ENCODE results near the gene SLC35F4.
"Not testable (repeated sequence)": the region's sequence is repeated elsewhere in the genome, so short reads cannot be mapped to it uniquely, and the experiment has no call there.

Gene SLC35F4

GRCh38 chr14:57714487-57714931 is 151.4 kb downstream of the SLC35F4 start:
- no peak for DNase-seq

GRCh38 chr14:57712698-57713097 is 153.2 kb downstream of the SLC35F4 start:
- DNase-seq = no peak

GRCh38 chr14:57712102-57712501 is 153.8 kb downstream of the SLC35F4 start:
- DNase-seq = no peak

- no peak for DNase-seq
These were observed 156.0 kb downstream of the SLC35F4 start for GRCh38 chr14:57709909-57710308.

GRCh38 chr14:57709086-57709485 is 156.8 kb downstream of the SLC35F4 start:
- DNase-seq = not testable (repeated sequence)

GRCh38 chr14:57707219-57707618 is 158.7 kb downstream of the SLC35F4 start:
- DNase-seq = no peak

GRCh38 chr14:57704763-57705162 is 161.1 kb downstream of the SLC35F4 start:
- no peak for DNase-seq

- DNase-seq = no peak
These were observed 165.9 kb downstream of the SLC35F4 start for GRCh38 chr14:57699947-57700346.

GRCh38 chr14:57692671-57693070 is 173.2 kb downstream of the SLC35F4 start:
- peak; percentile 37 for DNase-seq

- DNase-seq = no peak
These were observed 178.5 kb downstream of the SLC35F4 start for GRCh38 chr14:57687416-57687815.

GRCh38 chr14:57686304-57686703 is 179.6 kb downstream of the SLC35F4 start:
- no peak for DNase-seq

- no peak for DNase-seq
These were observed 194.9 kb downstream of the SLC35F4 start for GRCh38 chr14:57671021-57671420.

GRCh38 chr14:57660208-57660607 is 205.7 kb downstream of the SLC35F4 start:
- DNase-seq = no peak

- no peak for DNase-seq
These were observed 206.8 kb downstream of the SLC35F4 start for GRCh38 chr14:57659052-57659451.

GRCh38 chr14:57657487-57657886 is 208.4 kb downstream of the SLC35F4 start:
- DNase-seq = peak; percentile 28

GRCh38 chr14:57656853-57657252 is 209.0 kb downstream of the SLC35F4 start:
- no peak for DNase-seq

- DNase-seq = no peak
These were observed 213.1 kb downstream of the SLC35F4 start for GRCh38 chr14:57652769-57653168.

GRCh38 chr14:57641776-57642175 is 224.1 kb downstream of the SLC35F4 start:
- no peak for DNase-seq

GRCh38 chr14:57640036-57640435 is 225.9 kb downstream of the SLC35F4 start:
- DNase-seq = no peak

GRCh38 chr14:57637901-57638300 is 228.0 kb downstream of the SLC35F4 start:
- DNase-seq = no peak

GRCh38 chr14:57634335-57634734 is 231.6 kb downstream of the SLC35F4 start:
- no peak for DNase-seq

GRCh38 chr14:57632649-57633048 is 233.2 kb downstream of the SLC35F4 start:
- no peak for DNase-seq

- DNase-seq = no peak
These were observed 248.4 kb downstream of the SLC35F4 start for GRCh38 chr14:57617510-57617909.

GRCh38 chr14:57612946-57613345 is 252.9 kb downstream of the SLC35F4 start:
- no peak for DNase-seq

GRCh38 chr14:57611555-57612075 is 254.3 kb downstream of the SLC35F4 start:
- DNase-seq = no peak

- no peak for DNase-seq
These were observed 255.3 kb downstream of the SLC35F4 start for GRCh38 chr14:57610631-57611030.

All from HCEC 1CT (cell line).